OCI-LY7 (cell line): ENCODE results near the gene MS4A10. TPM values are rescaled to one million over a fixed set of nuclear protein-coding genes. Genes with fewer than 3 reads are reported as not detected.

Experiments used
- BruUV-seq: library from RNA; stranded (reverse); fragments of 400-500 nt; replicated peaks from 2 replicates; lab custom pipeline; 2021; lab: Mats Ljungman, UMichigan
- CTCF ChIA-PET: fragments of 300-600 bp; sonication (Branson Sonifier 250); formaldehyde crosslinking; loops from one replicate; lab custom pipeline; 2022; ENCODE audit warnings: antibody characterized with exemption; ENCODE audit not compliant: unreplicated experiment; lab: Charles Lee
- POLR2A ChIA-PET: fragments of 300-600 bp; sonication (Branson Sonifier 250); formaldehyde crosslinking; loops from one replicate; lab custom pipeline; 2022; ENCODE audit warnings: antibody characterized with exemption; lab: Charles Lee
- DNase-seq: peaks from one replicate; pipeline ENCODE4 v3.0.0-alpha.2; 2015; ENCODE audit warnings: low spot score
- H2AFZ ChIP-seq: fragments of 200-600 bp; sonication (generic), shearing (Covaris generic); 2 replicates; pipeline ENCODE4 v1.6.1; 2014; ENCODE audit warnings: mild to moderate bottlenecking, antibody characterized with exemption, low read length, moderate library complexity
- H3K27ac ChIP-seq: fragments of 200-600 bp; sonication (generic); 2 replicates; pipeline ENCODE4 v1.5.1; 2014; ENCODE audit warnings: mixed run types, low read depth, mild to moderate bottlenecking, moderate library complexity, low read length, inconsistent platforms; ENCODE audit not compliant: poor library complexity, severe bottlenecking
- H3K36me3 ChIP-seq: fragments of 200-600 bp; sonication (generic); 2 replicates; pipeline ENCODE4 v1.6.1; 2014; ENCODE audit warnings: mild to moderate bottlenecking, antibody characterized with exemption, low read length, moderate library complexity, mixed read lengths; ENCODE audit not compliant: insufficient read depth
- H3K4me1 ChIP-seq: fragments of 200-600 bp; sonication (generic); 2 replicates; pipeline ENCODE4 v1.5.1; 2014; ENCODE audit warnings: mild to moderate bottlenecking, low read length; ENCODE audit not compliant: insufficient read depth, poor library complexity, severe bottlenecking
- H3K4me2 ChIP-seq: fragments of 200-600 bp; sonication (generic); 2 replicates; pipeline ENCODE4 v1.6.1; 2014; ENCODE audit warnings: mild to moderate bottlenecking, low read length
- H3K4me3 ChIP-seq: fragments of 200-600 bp; sonication (generic); 2 replicates; pipeline ENCODE4 v1.5.1; 2014; ENCODE audit warnings: mild to moderate bottlenecking, low read depth, low read length; ENCODE audit not compliant: poor library complexity, severe bottlenecking
- H3K79me2 ChIP-seq: fragments of 200-600 bp; sonication (generic); 2 replicates; pipeline ENCODE4 v1.6.1; 2016; ENCODE audit warnings: low read depth, mild to moderate bottlenecking, low read length, moderate library complexity, mixed read lengths; ENCODE audit not compliant: insufficient read depth
- H3K9me2 ChIP-seq: fragments of 200-600 bp; sonication (generic); 2 replicates; pipeline ENCODE4 v1.6.1; 2016; ENCODE audit warnings: mild to moderate bottlenecking, low read length, mixed read lengths; ENCODE audit not compliant: insufficient read depth
- H3K9me3 ChIP-seq: fragments of 200-600 bp; sonication (generic); 2 replicates; pipeline ENCODE4 v1.6.1; 2014; ENCODE audit warnings: mild to moderate bottlenecking, mixed run types, low read length, mixed read lengths
- H4K20me1 ChIP-seq: fragments of 200-600 bp; sonication (generic); 2 replicates; pipeline ENCODE4 v1.6.1; 2014; ENCODE audit warnings: mild to moderate bottlenecking, antibody characterized with exemption, low read length, moderate library complexity, mixed read lengths; ENCODE audit not compliant: insufficient read depth
- EZH2phosphoT487 ChIP-seq: fragments of 200-600 bp; sonication (generic); IDR thresholded peaks from 2 replicates; pipeline ENCODE4 v1.6.1; 2018; ENCODE audit warnings: low read depth, borderline replicate concordance, mild to moderate bottlenecking, mixed run types, antibody characterized with exemption, low read length, moderate library complexity, mixed read lengths
- intact Hi-C: fragments of 100-400 bp; cut with micrococcal nuclease; formaldehyde crosslinking; loops from one replicate; pipeline ENCODE4 v1.10.0; 2022; ENCODE audit not compliant: unreplicated experiment
- total RNA-seq, 2 experiments: library from RNA; depleted of rRNA in 1 of 2; stranded (reverse); fragments of >200 nt in 1 of 2; shearing (Covaris generic) in 1 of 2; gene quantifications; 2 replicates each; pipeline ENCODE4 v1.2.3, GENCODE V29; 2014 to 2022
- TF ChIP-seq, protein P1 (sequence below): fragments of 200-600 bp; sonication (generic); conservative IDR thresholded peaks from 2 replicates; pipeline ENCODE4 v1.5.1; 2014; ENCODE audit warnings: mild to moderate bottlenecking, antibody characterized with exemption, low read length, moderate library complexity, mixed read lengths

Gene MS4A10
- total RNA-seq, 2 experiments from 2014 or later, result not detected

GRCh38 chr11:60783141-60783484 is 2.0 kb upstream of the MS4A10 start:
- intact Hi-C loops, result no loop called here
- CTCF ChIA-PET, result no interaction called here

DNA sequence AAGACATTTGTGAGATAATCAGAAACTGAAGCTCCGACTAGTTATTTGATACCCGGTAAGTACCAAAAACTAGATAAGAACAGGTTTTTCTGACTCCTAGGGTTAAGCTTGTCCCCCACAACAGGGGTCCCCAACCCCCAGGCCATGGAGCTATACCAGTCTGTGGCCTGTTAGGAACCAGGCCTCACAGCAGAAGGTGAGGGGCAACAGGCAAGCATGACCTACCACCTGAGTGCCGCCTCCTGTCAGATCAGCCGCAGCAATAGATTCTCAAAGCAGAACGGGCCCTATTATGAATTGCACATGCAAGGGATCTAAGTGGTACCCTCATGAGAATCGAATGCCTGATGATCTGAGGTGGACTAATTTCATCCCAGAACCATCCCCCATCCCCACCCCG is 1.2 kb upstream of the MS4A10 start:
- Histone ChIP-seq H3K4me1 (no peaks in the 10 kb centered on the region), H3K36me3 (no peaks in the 10 kb centered on the region), H3K27ac (no peak overlapping the region), H2AFZ (no peak overlapping the region), H4K20me1 (no peaks in the 10 kb centered on the region), H3K4me2 (no peak overlapping the region), H3K79me2 (no peaks in the 10 kb centered on the region), H3K4me3 (no peak overlapping the region), H3K9me2 (no peaks in the 10 kb centered on the region), H3K9me3 (no peaks in the 10 kb centered on the region)
- ChIA-PET CTCF (no interaction called here), POLR2A (no interaction called here)
- TF ChIP-seq, protein P1, sequence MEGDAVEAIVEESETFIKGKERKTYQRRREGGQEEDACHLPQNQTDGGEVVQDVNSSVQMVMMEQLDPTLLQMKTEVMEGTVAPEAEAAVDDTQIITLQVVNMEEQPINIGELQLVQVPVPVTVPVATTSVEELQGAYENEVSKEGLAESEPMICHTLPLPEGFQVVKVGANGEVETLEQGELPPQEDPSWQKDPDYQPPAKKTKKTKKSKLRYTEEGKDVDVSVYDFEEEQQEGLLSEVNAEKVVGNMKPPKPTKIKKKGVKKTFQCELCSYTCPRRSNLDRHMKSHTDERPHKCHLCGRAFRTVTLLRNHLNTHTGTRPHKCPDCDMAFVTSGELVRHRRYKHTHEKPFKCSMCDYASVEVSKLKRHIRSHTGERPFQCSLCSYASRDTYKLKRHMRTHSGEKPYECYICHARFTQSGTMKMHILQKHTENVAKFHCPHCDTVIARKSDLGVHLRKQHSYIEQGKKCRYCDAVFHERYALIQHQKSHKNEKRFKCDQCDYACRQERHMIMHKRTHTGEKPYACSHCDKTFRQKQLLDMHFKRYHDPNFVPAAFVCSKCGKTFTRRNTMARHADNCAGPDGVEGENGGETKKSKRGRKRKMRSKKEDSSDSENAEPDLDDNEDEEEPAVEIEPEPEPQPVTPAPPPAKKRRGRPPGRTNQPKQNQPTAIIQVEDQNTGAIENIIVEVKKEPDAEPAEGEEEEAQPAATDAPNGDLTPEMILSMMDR, result no peak
- TF ChIP-seq EZH2phosphoT487, result no peak
- no TSS peak for BruUV-seq
- intact Hi-C loops, result no loop called here
- no peak for DNase-seq

More at GRCh38 chr11:60783141-60783484, 2.0 kb upstream of the MS4A10 start:
- TF ChIP-seq, protein P1, result no peak
- TF ChIP-seq EZH2phosphoT487, result no peak
- POLR2A ChIA-PET, result no interaction called here
- Histone ChIP-seq H3K4me1 (no peaks in the 10 kb centered on the region), H3K36me3 (no peaks in the 10 kb centered on the region), H3K4me2 (no peak overlapping the region), H2AFZ (no peak overlapping the region), H3K79me2 (no peaks in the 10 kb centered on the region), H4K20me1 (no peaks in the 10 kb centered on the region), H3K4me3 (no peak overlapping the region), H3K27ac (no peak overlapping the region), H3K9me3 (no peaks in the 10 kb centered on the region), H3K9me2 (no peaks in the 10 kb centered on the region)
- no peak for DNase-seq
- no TSS peak for BruUV-seq

- Histone ChIP-seq H3K4me3 (no peak overlapping the region), H2AFZ (no peak overlapping the region), H3K9me3 (no peaks in the 10 kb centered on the region), H3K36me3 (no peaks in the 10 kb centered on the region), H3K9me2 (no peaks in the 10 kb centered on the region), H3K79me2 (no peaks in the 10 kb centered on the region), H4K20me1 (no peaks in the 10 kb centered on the region), H3K27ac (no peak overlapping the region), H3K4me2 (no peak overlapping the region), H3K4me1 (no peaks in the 10 kb centered on the region)
- BruUV-seq, result no TSS peak
- ChIA-PET POLR2A (no interaction called here), CTCF (no interaction called here)
- no peak for DNase-seq
- intact Hi-C loops, result no loop called here
- no peak for TF ChIP-seq EZH2phosphoT487
- TF ChIP-seq, protein P1, result no peak
These were observed 751 bp downstream of the MS4A10 start for GRCh38 chr11:60785806-60786361.
